Lower lobe of right lung (tissue), 2 donors: ENCODE results near the gene ELK4. TPM values are rescaled to one million over a fixed set of nuclear protein-coding genes. Genes with fewer than 3 reads are reported as not detected.

Source experiments
- ATAC-seq, 2 donors: fragments of 200-7000 bp; cut with Tn5 transposase; one replicate each; pipeline ENCODE4 v1.9.1; 2020 to 2022; ENCODE audit warnings: mild to moderate bottlenecking in 2 of 2, moderate library complexity in 2 of 2
- DNase-seq: peaks from one replicate; pipeline ENCODE4 v3.0.0-alpha.2; 2020
- H3K27ac ChIP-seq: fragments of 200-600 bp; one replicate; pipeline ENCODE4 v1.8.0; 2022
- H3K27me3 ChIP-seq: fragments of 200-600 bp; one replicate; pipeline ENCODE4 v1.8.0; 2022; ENCODE audit warnings: low read depth
- H3K36me3 ChIP-seq: fragments of 200-600 bp; one replicate; pipeline ENCODE4 v1.8.0; 2022; ENCODE audit warnings: mild to moderate bottlenecking
- H3K4me1 ChIP-seq: fragments of 200-600 bp; one replicate; pipeline ENCODE4 v1.8.0; 2022
- H3K4me3 ChIP-seq: fragments of 200-600 bp; one replicate; pipeline ENCODE4 v1.8.0; 2022; ENCODE audit warnings: mild to moderate bottlenecking
- H3K9me3 ChIP-seq: fragments of 200-600 bp; one replicate; pipeline ENCODE4 v1.8.0; 2022
- CTCF ChIP-seq: fragments of 200-600 bp; IDR thresholded peaks from one replicate; pipeline ENCODE4 v1.8.0; 2022; ENCODE audit warnings: antibody characterized with exemption, mild to moderate bottlenecking
- intact Hi-C: fragments of 100-400 bp; cut with DNase I; formaldehyde crosslinking; loops from one replicate; pipeline ENCODE4 v1.11.0; 2022
- long read RNA-seq: library from polyadenylated mRNA; unstranded; transcript quantifications from one replicate; pipeline ENCODE4 v2.0.0, GENCODE V29; 2021
- total RNA-seq: library from RNA; stranded (reverse); fragmentation: NEBNext Ultra II Directional; extraction: Animal tissue kit (Norgen Biotek cat#: 25700); gene quantifications from one replicate; pipeline ENCODE4 v1.2.1, GENCODE V29; 2021
- donor health status: DM: no; HTN: yes; CAD: no; lungs with severe emphysema.

The ELK4 gene
- total RNA-seq: 62.8 TPM
- long read RNA-seq, full-length matches to known transcripts: 6 of 22 reads
- long read RNA-seq, partial matches to known transcripts: 0 of 22 reads
- long read RNA-seq, other reads (novel, unspliced or antisense): 16 of 22 reads

- ATAC-seq: peak; percentile 98
- Histone ChIP-seq H3K9me3 (no peaks in the 10 kb centered on the region), H3K27ac (peak within 1 kb of the TSS; percentile 93), H3K4me1 (peaks cover 24% of the 10 kb centered on the region), H3K4me3 (peak within 1 kb of the TSS; percentile 71), H3K36me3 (no peaks in the 10 kb centered on the region), H3K27me3 (no peaks in the 10 kb centered on the region)
- intact Hi-C loops: no loop called here
- TF ChIP-seq CTCF: peak; percentile 77
- peak; percentile 99 for DNase-seq
Measured at GRCh38 chr1:205631768-205632668, at the start of gene ELK4. Gene ELK4, minus strand, starts transcription at chr1:205632011. Its CDS starts 8,129 bp downstream, at chr1:205623882.

- H3K9me3 ChIP-seq: no peaks in the 10 kb centered on the region
- H3K4me3 ChIP-seq: no peak overlapping the region
- intact Hi-C loops: no loop called here
- ATAC-seq (no peak), DNase-seq (no peak)
- no peaks in the 10 kb centered on the region for H3K36me3 ChIP-seq
- no peak for TF ChIP-seq CTCF
- H3K4me1 ChIP-seq: peaks cover 21% of the 10 kb centered on the region
- H3K27ac ChIP-seq: no peak overlapping the region
- H3K27me3 ChIP-seq: peaks cover 7% of the 10 kb centered on the region
Measured at GRCh38 chr1:205681364-205681763, 49.6 kb upstream of the ELK4 start.

- Histone ChIP-seq H3K4me3 (peak within 1 kb of the TSS; percentile 72), H3K4me1 (peaks cover 21% of the 10 kb centered on the region), H3K27ac (peak within 1 kb of the TSS; percentile 31), H3K36me3 (no peaks in the 10 kb centered on the region), H3K9me3 (no peaks in the 10 kb centered on the region), H3K27me3 (peaks cover 7% of the 10 kb centered on the region)
- intact Hi-C loops: no loop called here
- no peak for TF ChIP-seq CTCF
- DNase-seq (peak; percentile 52), ATAC-seq (peak; percentile 74 to 77)
Measured at GRCh38 chr1:205680073-205680851, 48.5 kb upstream of the ELK4 start, which contains the start of gene SLC45A3. Gene SLC45A3, minus strand, starts transcription at chr1:205680509. Its CDS starts 15,853 bp downstream, at chr1:205664656.

GRCh38 chr1:205678286-205679111 is 46.7 kb upstream of the ELK4 start:
- H3K9me3 ChIP-seq: no peaks in the 10 kb centered on the region
- no peaks in the 10 kb centered on the region for H3K36me3 ChIP-seq
- H3K4me1 ChIP-seq: peaks cover 21% of the 10 kb centered on the region
- TF ChIP-seq CTCF: no peak
- no peak for ATAC-seq
- peaks cover 7% of the 10 kb centered on the region for H3K27me3 ChIP-seq
- intact Hi-C loops: no loop called here
- peak overlapping the region; percentile 41 for H3K27ac ChIP-seq
- no peak for DNase-seq
- H3K4me3 ChIP-seq: peak overlapping the region; percentile 72

GRCh38 chr1:205677167-205677566 is 45.4 kb upstream of the ELK4 start:
- ATAC-seq: no peak
- peaks cover 26% of the 10 kb centered on the region for H3K4me1 ChIP-seq
- H3K9me3 ChIP-seq: no peaks in the 10 kb centered on the region
- no peak overlapping the region for H3K4me3 ChIP-seq
- H3K27ac ChIP-seq: no peak overlapping the region
- intact Hi-C loops: no loop called here
- TF ChIP-seq CTCF: no peak
- H3K27me3 ChIP-seq: peaks cover 7% of the 10 kb centered on the region
- no peak for DNase-seq
- no peaks in the 10 kb centered on the region for H3K36me3 ChIP-seq
